ENCODE data around the gene CCDC13.

Gene CCDC13

GRCh38 chr3:42764561-42765295 is 8.3 kb downstream of the CCDC13 start:
- TF ChIP-seq, protein P1, sequence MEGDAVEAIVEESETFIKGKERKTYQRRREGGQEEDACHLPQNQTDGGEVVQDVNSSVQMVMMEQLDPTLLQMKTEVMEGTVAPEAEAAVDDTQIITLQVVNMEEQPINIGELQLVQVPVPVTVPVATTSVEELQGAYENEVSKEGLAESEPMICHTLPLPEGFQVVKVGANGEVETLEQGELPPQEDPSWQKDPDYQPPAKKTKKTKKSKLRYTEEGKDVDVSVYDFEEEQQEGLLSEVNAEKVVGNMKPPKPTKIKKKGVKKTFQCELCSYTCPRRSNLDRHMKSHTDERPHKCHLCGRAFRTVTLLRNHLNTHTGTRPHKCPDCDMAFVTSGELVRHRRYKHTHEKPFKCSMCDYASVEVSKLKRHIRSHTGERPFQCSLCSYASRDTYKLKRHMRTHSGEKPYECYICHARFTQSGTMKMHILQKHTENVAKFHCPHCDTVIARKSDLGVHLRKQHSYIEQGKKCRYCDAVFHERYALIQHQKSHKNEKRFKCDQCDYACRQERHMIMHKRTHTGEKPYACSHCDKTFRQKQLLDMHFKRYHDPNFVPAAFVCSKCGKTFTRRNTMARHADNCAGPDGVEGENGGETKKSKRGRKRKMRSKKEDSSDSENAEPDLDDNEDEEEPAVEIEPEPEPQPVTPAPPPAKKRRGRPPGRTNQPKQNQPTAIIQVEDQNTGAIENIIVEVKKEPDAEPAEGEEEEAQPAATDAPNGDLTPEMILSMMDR (conservative IDR thresholded peaks at IDR 0.05; ENCODE audit: low read depth, low read length): no peak
- H3K4me3 ChIP-seq (ENCODE audit: low read depth, low read length): no peak overlapping the region
- no peak for DNase-seq (ENCODE audit: low read depth)

- TF ChIP-seq, protein P1 (conservative IDR thresholded peaks at IDR 0.05; ENCODE audit: low read depth, low read length): no peak
- H3K4me3 ChIP-seq (ENCODE audit: low read depth, low read length): no peak overlapping the region
These were observed 8.9 kb downstream of the CCDC13 start for GRCh38 chr3:42764115-42764514.

DNA sequence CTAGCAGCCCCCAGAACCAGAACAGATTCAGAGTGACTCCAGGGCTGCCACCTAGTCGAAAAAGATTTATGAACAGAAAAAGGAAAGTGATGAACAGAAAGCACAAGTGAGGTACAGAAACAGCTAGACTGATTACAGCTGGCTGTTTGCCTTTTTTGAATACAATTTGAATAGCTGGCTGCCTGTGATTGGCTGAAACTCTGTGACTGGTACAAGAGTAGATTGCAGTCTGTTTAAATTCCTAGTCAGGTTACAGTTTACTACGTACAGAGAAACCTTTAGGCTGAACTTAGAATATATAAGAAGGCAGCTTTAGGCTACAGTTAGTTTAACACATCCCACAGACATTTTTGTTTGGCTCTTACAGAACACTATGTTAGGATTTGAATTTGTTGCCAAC is 10.0 kb downstream of the CCDC13 start:
- DNase-seq (ENCODE audit: low read depth): peak; percentile 76
- H3K4me3 ChIP-seq (ENCODE audit: low read depth, low read length): no peak overlapping the region
- TF ChIP-seq, protein P1 (conservative IDR thresholded peaks at IDR 0.05; ENCODE audit: low read depth, low read length): no peak

More at GRCh38 chr3:42764115-42764514, 8.9 kb downstream of the CCDC13 start:
- no peak for DNase-seq (ENCODE audit: low read depth)

GRCh38 chr3:42762046-42762724 is 10.9 kb downstream of the CCDC13 start:
- no peak for DNase-seq (ENCODE audit: low read depth)
- TF ChIP-seq, protein P1 (conservative IDR thresholded peaks at IDR 0.05; ENCODE audit: low read depth, low read length): no peak
- no peak overlapping the region for H3K4me3 ChIP-seq (ENCODE audit: low read depth, low read length)

DNA sequence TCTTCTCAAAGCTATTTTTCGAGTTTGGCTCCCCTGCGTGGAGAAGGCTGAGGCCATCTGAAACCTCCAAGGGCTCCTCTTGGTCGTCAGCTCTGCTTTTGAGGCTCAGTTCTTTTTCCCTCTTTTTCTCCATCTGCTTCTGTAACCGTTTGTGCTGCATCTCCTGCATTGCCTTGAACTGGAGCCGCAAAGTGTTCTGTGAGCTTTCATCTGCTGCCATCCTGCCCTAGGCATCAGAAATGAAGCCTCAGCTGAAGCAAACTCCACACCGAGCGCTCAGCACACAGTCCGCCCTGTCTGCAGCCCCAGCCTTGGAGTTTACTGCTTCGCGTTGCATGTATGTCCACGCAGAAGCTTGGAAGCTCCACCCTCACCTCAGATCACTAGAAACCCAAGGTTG is 14.9 kb downstream of the CCDC13 start:
- TF ChIP-seq, protein P1 (conservative IDR thresholded peaks at IDR 0.05; ENCODE audit: low read depth, low read length): no peak
- no peak for DNase-seq (ENCODE audit: low read depth)
- H3K4me3 ChIP-seq (ENCODE audit: low read depth, low read length): no peak overlapping the region

DNA sequence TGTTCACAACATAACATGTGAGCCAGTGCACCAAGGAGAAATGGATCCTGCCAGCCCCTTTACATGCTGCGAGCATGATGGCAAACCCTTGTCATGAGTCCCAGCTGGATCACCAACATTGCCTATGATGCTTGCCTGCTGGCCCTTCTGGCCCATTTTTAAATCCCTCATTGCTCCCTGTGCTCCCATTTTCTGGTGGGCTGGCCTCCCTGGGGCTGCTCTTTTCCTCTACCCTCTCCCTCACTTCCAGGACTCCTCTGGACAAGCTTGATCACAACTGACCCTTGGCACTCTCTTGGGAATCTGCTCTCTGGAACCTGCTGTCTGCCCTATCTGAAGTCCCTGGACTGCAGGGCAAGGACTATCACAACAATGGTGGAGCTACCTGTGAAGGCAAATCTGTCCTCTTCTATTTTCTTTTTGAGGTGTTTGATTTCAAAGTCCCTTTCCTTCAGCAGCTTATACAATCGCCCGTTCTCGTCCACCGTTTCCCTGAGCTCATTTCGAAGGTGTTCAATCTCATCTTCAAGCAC is 16.3 kb downstream of the CCDC13 start:
- H3K4me3 ChIP-seq (ENCODE audit: low read depth, low read length): no peak overlapping the region
- DNase-seq (ENCODE audit: low read depth): no peak
- TF ChIP-seq, protein P1 (conservative IDR thresholded peaks at IDR 0.05; ENCODE audit: low read depth, low read length): no peak
